ENCODE measurements around the gene PRPH2.

- TF ChIP-seq CTCF (conservative IDR thresholded peaks at IDR 0.05), result no peak
- TF ChIP-seq EZH2 (IDR thresholded peaks at IDR 0.05; ENCODE audit: low read depth), result no peak
Measured at GRCh38 chr6:42707595-42707994, 14.8 kb downstream of the PRPH2 start.

Measured in PC-9 (cell line).